ENCODE measurements around the gene PTGER2.

The PTGER2 gene

DNA sequence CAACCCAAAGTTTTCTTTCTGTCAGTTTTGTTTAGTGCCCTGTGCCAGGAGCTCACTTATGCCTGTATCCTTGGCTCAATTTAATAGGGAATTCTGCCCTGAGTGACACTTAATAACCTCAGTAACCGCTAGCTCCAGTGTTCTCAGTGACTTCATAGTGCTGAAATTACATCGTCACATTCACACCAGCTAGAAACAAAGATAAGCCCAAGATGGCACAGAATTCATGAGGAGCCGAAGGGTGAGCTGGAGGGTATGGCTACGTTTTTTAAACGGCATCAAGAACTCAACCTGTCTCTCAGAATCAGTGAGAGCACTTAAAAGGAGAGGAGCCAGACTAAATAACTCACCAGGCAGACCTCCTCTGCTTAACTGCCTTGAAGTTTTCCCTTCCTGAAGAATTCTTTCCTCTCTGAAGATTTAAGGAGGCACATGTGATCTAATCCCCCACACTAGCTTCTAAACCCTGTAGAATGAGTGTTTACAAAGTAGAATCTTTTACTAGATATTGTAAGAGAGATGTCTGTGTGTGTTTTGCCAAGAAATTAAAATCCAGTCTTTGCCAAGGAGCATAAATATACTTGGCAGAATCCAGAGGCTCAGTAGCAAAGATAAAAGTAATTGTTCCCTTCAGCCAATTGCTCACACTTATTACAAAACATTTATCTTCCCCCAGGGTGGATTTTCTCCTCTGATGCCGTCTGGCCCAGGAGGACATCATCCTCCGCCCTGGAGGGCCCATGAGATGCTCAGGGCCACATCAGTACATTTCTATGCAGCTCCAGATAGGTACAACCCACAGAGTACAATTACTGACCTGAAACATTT lies 37.3 kb downstream of the PTGER2 start:
- H3K4me1 ChIP-seq (ENCODE audit: control insufficient read depth in 2 of 2, insufficient read depth in 1 of 2, low read depth in 1 of 2, low read length in 2 of 2): peaks cover 0 to 2% of the 10 kb centered on the region in 2 donors
- H3K4ac ChIP-seq (ENCODE audit: low read length): no peak overlapping the region
- peaks cover 0 to 2% of the 10 kb centered on the region in 2 donors for H3K9me3 ChIP-seq (replicated peaks in 1 of 2; ENCODE audit: control insufficient read depth in 2 of 2, insufficient read depth in 1 of 2, low read depth in 1 of 2, low read length in 2 of 2)
- no peak overlapping the region for H3K18ac ChIP-seq (ENCODE audit: low read length)
- H3K36me3 ChIP-seq (replicated peaks in 1 of 2; ENCODE audit: control insufficient read depth in 2 of 2, insufficient read depth in 2 of 2, low read length in 2 of 2): no peaks in the 10 kb centered on the region
- H3K4me2 ChIP-seq (ENCODE audit: insufficient read depth, low read length, poor library complexity, severe bottlenecking): no peak overlapping the region
- H3K27ac ChIP-seq (replicated peaks; ENCODE audit: low read length): no peak overlapping the region
- H3K4me3 ChIP-seq (ENCODE audit: low read length in 2 of 2): no peak overlapping the region
- no peak overlapping the region for H2BK120ac ChIP-seq (ENCODE audit: low read depth, low read length)
- H3K27me3 ChIP-seq (ENCODE audit: control insufficient read depth in 3 of 3, insufficient read depth in 3 of 3, low read depth in 1 of 3, low read length in 3 of 3): no peaks in the 10 kb centered on the region
- H4K91ac ChIP-seq (ENCODE audit: low read depth, low read length, poor library complexity): no peak overlapping the region
- no peak overlapping the region for H2BK15ac ChIP-seq (ENCODE audit: low read length)
- no peak overlapping the region for H3K14ac ChIP-seq (ENCODE audit: low read length)
- no peak for DNase-seq (ENCODE audit: low spot score)
- no peak overlapping the region for H2BK5ac ChIP-seq (ENCODE audit: low read length)
- whole genome bisulfite sequencing, 2 donors (ENCODE audit: extremely low coverage in 2 of 2, insufficient read length in 2 of 2, insufficient replicate concordance in 1 of 2): no CpG with 5 or more reads among the region's 7 CpGs
- no peak overlapping the region for H2BK12ac ChIP-seq (ENCODE audit: low read length)
- no peak overlapping the region for H3K9ac ChIP-seq (ENCODE audit: low read depth, low read length, poor library complexity)
- no peaks in the 10 kb centered on the region for H3K79me1 ChIP-seq (ENCODE audit: low read depth, low read length)
- H2AK5ac ChIP-seq (ENCODE audit: low read depth, low read length): no peak overlapping the region
- H3K23ac ChIP-seq (ENCODE audit: low read depth, low read length, poor library complexity): no peak overlapping the region
- no peak overlapping the region for H2AFZ ChIP-seq (ENCODE audit: low read length)
- H4K8ac ChIP-seq (ENCODE audit: low read depth, low read length): no peak overlapping the region

- Histone ChIP-seq H3K14ac (ENCODE audit: low read length) (no peak overlapping the region), H2AK5ac (ENCODE audit: low read depth, low read length) (no peak overlapping the region), H3K4me2 (ENCODE audit: insufficient read depth, low read length, poor library complexity, severe bottlenecking) (no peak overlapping the region), H3K9me3 (replicated peaks in 1 of 2; ENCODE audit: control insufficient read depth in 2 of 2, insufficient read depth in 1 of 2, low read depth in 1 of 2, low read length in 2 of 2) (peaks cover 0 to 2% of the 10 kb centered on the region in 2 donors), H3K23ac (ENCODE audit: low read depth, low read length, poor library complexity) (no peak overlapping the region), H4K91ac (ENCODE audit: low read depth, low read length, poor library complexity) (no peak overlapping the region), H2BK15ac (ENCODE audit: low read length) (no peak overlapping the region), H2AFZ (ENCODE audit: low read length) (no peak overlapping the region), H3K27ac (replicated peaks; ENCODE audit: low read length) (no peak overlapping the region), H2BK5ac (ENCODE audit: low read length) (no peak overlapping the region), H3K4me1 (ENCODE audit: control insufficient read depth in 2 of 2, insufficient read depth in 1 of 2, low read depth in 1 of 2, low read length in 2 of 2) (peaks cover 0 to 2% of the 10 kb centered on the region in 2 donors), H4K8ac (ENCODE audit: low read depth, low read length) (no peak overlapping the region), H2BK12ac (ENCODE audit: low read length) (no peak overlapping the region), H3K4ac (ENCODE audit: low read length) (no peak overlapping the region), H3K36me3 (replicated peaks in 1 of 2; ENCODE audit: control insufficient read depth in 2 of 2, insufficient read depth in 2 of 2, low read length in 2 of 2) (no peaks in the 10 kb centered on the region), H3K9ac (ENCODE audit: low read depth, low read length, poor library complexity) (no peak overlapping the region), H3K27me3 (ENCODE audit: control insufficient read depth in 3 of 3, insufficient read depth in 3 of 3, low read depth in 1 of 3, low read length in 3 of 3) (no peaks in the 10 kb centered on the region), H2BK120ac (ENCODE audit: low read depth, low read length) (no peak overlapping the region), H3K79me1 (ENCODE audit: low read depth, low read length) (no peaks in the 10 kb centered on the region), H3K4me3 (ENCODE audit: low read length in 2 of 2) (no peak overlapping the region), H3K18ac (ENCODE audit: low read length) (no peak overlapping the region)
- no CpG with 5 or more reads among the region's 3 CpGs for WGBS, 2 donors (ENCODE audit: extremely low coverage in 2 of 2, insufficient read length in 2 of 2, insufficient replicate concordance in 1 of 2)
- DNase-seq (ENCODE audit: low spot score): no peak
These were observed 38.0 kb downstream of the PTGER2 start for GRCh38 chr14:52352061-52352491.

DNA sequence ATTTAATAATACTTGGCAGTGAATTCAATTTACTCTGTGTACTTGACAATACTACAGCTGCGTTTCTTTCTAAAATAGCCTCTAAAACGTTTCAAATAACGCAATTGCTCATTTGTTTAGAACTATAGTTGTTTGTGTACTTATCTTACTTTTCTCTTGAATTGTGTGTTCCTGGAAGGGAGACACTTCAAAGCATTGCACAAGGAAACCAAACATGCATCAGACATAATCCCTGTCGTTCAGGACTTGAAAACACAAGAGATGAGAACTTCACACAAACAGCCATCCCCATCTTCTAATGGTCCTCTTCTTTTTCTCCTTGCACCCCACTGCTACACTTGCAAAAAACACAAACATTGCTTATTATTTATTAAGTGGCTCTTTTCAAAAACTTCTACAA lies 38.5 kb downstream of the PTGER2 start:
- no peak overlapping the region for H3K4me3 ChIP-seq (ENCODE audit: low read length in 2 of 2)
- H3K27me3 ChIP-seq (ENCODE audit: control insufficient read depth in 3 of 3, insufficient read depth in 3 of 3, low read depth in 1 of 3, low read length in 3 of 3): no peaks in the 10 kb centered on the region
- no peak overlapping the region for H3K27ac ChIP-seq (replicated peaks; ENCODE audit: low read length)
- no peak overlapping the region for H4K91ac ChIP-seq (ENCODE audit: low read depth, low read length, poor library complexity)
- no peak overlapping the region for H3K14ac ChIP-seq (ENCODE audit: low read length)
- no peak overlapping the region for H4K8ac ChIP-seq (ENCODE audit: low read depth, low read length)
- H3K36me3 ChIP-seq (replicated peaks in 1 of 2; ENCODE audit: control insufficient read depth in 2 of 2, insufficient read depth in 2 of 2, low read length in 2 of 2): no peaks in the 10 kb centered on the region
- H2AK5ac ChIP-seq (ENCODE audit: low read depth, low read length): no peak overlapping the region
- H3K79me1 ChIP-seq (ENCODE audit: low read depth, low read length): no peaks in the 10 kb centered on the region
- H3K9me3 ChIP-seq (replicated peaks in 1 of 2; ENCODE audit: control insufficient read depth in 2 of 2, insufficient read depth in 1 of 2, low read depth in 1 of 2, low read length in 2 of 2): peaks cover 0 to 2% of the 10 kb centered on the region in 2 donors
- H2AFZ ChIP-seq (ENCODE audit: low read length): no peak overlapping the region
- no CpG with 5 or more reads among the region's 4 CpGs for whole genome bisulfite sequencing, 2 donors (ENCODE audit: extremely low coverage in 2 of 2, insufficient read length in 2 of 2, insufficient replicate concordance in 1 of 2)
- no peak overlapping the region for H3K23ac ChIP-seq (ENCODE audit: low read depth, low read length, poor library complexity)
- no peak overlapping the region for H2BK5ac ChIP-seq (ENCODE audit: low read length)
- no peak overlapping the region for H2BK15ac ChIP-seq (ENCODE audit: low read length)
- DNase-seq (ENCODE audit: low spot score): no peak
- H3K4me1 ChIP-seq (ENCODE audit: control insufficient read depth in 2 of 2, insufficient read depth in 1 of 2, low read depth in 1 of 2, low read length in 2 of 2): peaks cover 0 to 2% of the 10 kb centered on the region in 2 donors
- no peak overlapping the region for H3K4ac ChIP-seq (ENCODE audit: low read length)
- H2BK120ac ChIP-seq (ENCODE audit: low read depth, low read length): no peak overlapping the region
- H2BK12ac ChIP-seq (ENCODE audit: low read length): no peak overlapping the region
- no peak overlapping the region for H3K9ac ChIP-seq (ENCODE audit: low read depth, low read length, poor library complexity)
- H3K4me2 ChIP-seq (ENCODE audit: insufficient read depth, low read length, poor library complexity, severe bottlenecking): no peak overlapping the region
- H3K18ac ChIP-seq (ENCODE audit: low read length): no peak overlapping the region

- H3K9ac ChIP-seq (ENCODE audit: low read depth, low read length, poor library complexity): no peak overlapping the region
- H2AK5ac ChIP-seq (ENCODE audit: low read depth, low read length): no peak overlapping the region
- H3K4ac ChIP-seq (ENCODE audit: low read length): no peak overlapping the region
- no peak overlapping the region for H3K23ac ChIP-seq (ENCODE audit: low read depth, low read length, poor library complexity)
- no peak overlapping the region for H2BK120ac ChIP-seq (ENCODE audit: low read depth, low read length)
- H2BK12ac ChIP-seq (ENCODE audit: low read length): no peak overlapping the region
- H3K14ac ChIP-seq (ENCODE audit: low read length): no peak overlapping the region
- no peak overlapping the region for H3K18ac ChIP-seq (ENCODE audit: low read length)
- no peak overlapping the region for H2AFZ ChIP-seq (ENCODE audit: low read length)
- no peaks in the 10 kb centered on the region for H3K36me3 ChIP-seq (replicated peaks in 1 of 2; ENCODE audit: control insufficient read depth in 2 of 2, insufficient read depth in 2 of 2, low read length in 2 of 2)
- no peaks in the 10 kb centered on the region for H3K27me3 ChIP-seq (ENCODE audit: control insufficient read depth in 3 of 3, insufficient read depth in 3 of 3, low read depth in 1 of 3, low read length in 3 of 3)
- no peak overlapping the region for H3K4me2 ChIP-seq (ENCODE audit: insufficient read depth, low read length, poor library complexity, severe bottlenecking)
- H2BK5ac ChIP-seq (ENCODE audit: low read length): no peak overlapping the region
- no peak overlapping the region for H3K4me3 ChIP-seq (ENCODE audit: low read length in 2 of 2)
- H2BK15ac ChIP-seq (ENCODE audit: low read length): no peak overlapping the region
- DNase-seq (ENCODE audit: low spot score): no peak
- H3K9me3 ChIP-seq (replicated peaks in 1 of 2; ENCODE audit: control insufficient read depth in 2 of 2, insufficient read depth in 1 of 2, low read depth in 1 of 2, low read length in 2 of 2): peaks cover 0 to 2% of the 10 kb centered on the region in 2 donors
- no peaks in the 10 kb centered on the region for H3K79me1 ChIP-seq (ENCODE audit: low read depth, low read length)
- H3K4me1 ChIP-seq (ENCODE audit: control insufficient read depth in 2 of 2, insufficient read depth in 1 of 2, low read depth in 1 of 2, low read length in 2 of 2): peaks cover 0 to 2% of the 10 kb centered on the region in 2 donors
- no peak overlapping the region for H4K91ac ChIP-seq (ENCODE audit: low read depth, low read length, poor library complexity)
- H4K8ac ChIP-seq (ENCODE audit: low read depth, low read length): no peak overlapping the region
- H3K27ac ChIP-seq (replicated peaks; ENCODE audit: low read length): no peak overlapping the region
These were observed 40.1 kb downstream of the PTGER2 start for GRCh38 chr14:52354242-52354641.
